ENCODE measurements around the gene PLPP1.
"Not testable (repeated sequence)": the region's sequence is repeated elsewhere in the genome, so short reads cannot be mapped to it uniquely, and the experiment has no call there.

Gene PLPP1

DNA sequence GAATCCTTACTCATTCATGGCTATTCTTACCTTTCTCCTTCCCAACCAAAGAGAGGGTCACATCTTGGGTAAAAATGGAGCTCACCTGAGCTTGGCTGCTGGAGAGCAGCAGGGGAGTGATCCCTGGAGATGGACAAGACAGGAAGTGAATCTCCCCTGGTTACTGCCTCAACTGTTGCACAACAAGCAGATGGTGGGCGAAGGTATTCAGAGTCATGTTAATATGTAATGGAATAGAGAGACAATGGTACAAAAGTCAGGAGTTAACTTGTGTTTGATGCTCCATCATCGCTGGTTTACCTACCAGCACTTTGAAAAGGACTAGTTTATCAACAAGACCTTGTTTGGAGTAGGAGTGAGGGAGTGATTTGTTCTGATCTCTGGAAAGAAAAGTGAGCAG is 13.0 kb upstream of the PLPP1 start:
- in situ Hi-C loops (cut with MboI; ENCODE audit: low sequenced_read_pairs) = no loop called here

DNA sequence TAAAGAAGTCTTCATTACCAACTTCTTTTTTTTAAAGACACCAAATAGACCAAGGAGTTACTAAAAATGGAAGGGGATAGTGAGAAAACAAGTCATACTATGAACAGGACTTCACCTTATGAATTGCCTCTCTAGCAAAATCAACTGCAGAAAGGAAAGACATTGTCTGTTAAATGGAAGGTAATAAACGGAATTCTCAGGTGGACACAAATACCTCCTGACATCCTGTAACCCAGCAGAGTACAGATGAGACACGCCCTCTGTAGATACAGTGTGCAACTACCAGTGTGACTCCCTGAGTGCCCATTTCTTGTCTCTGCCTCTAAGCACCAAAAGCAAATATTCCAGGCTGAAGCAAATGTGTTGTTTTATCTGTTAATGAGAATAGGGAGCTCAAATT is 12.2 kb upstream of the PLPP1 start:
- in situ Hi-C loops (cut with MboI; ENCODE audit: low sequenced_read_pairs) = no loop called here

- in situ Hi-C loops (cut with MboI; ENCODE audit: low sequenced_read_pairs) = no loop called here
Observed at GRCh38 chr5:55544341-55544740, 9.6 kb upstream of the PLPP1 start.

- in situ Hi-C loops (cut with MboI; ENCODE audit: low sequenced_read_pairs) = no loop called here
Observed at GRCh38 chr5:55541056-55541635, 6.4 kb upstream of the PLPP1 start.

DNA sequence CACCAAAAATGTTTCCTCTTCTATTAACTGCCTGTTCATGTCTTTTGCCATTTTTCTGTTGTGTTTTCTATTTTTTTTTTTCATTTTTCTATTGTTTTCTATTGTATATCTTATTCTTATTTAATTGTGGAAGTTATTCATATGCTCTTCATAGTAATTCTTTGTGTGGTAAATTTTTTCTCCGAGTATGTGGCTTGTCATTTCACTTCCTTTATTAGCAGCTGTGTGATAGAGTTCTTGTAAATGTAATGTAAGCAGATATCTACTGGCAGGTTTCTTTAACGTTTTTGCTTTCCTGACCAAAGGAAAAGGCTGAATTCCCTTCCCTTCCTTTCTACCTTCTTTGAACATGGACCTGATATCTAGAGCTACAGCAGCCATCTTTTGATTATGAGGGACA is 5.8 kb upstream of the PLPP1 start:
- in situ Hi-C loops (cut with MboI; ENCODE audit: low sequenced_read_pairs) = no loop called here

GRCh38 chr5:55540024-55540423 is 5.3 kb upstream of the PLPP1 start:
- in situ Hi-C loops (cut with MboI; ENCODE audit: low sequenced_read_pairs) = no loop called here

DNA sequence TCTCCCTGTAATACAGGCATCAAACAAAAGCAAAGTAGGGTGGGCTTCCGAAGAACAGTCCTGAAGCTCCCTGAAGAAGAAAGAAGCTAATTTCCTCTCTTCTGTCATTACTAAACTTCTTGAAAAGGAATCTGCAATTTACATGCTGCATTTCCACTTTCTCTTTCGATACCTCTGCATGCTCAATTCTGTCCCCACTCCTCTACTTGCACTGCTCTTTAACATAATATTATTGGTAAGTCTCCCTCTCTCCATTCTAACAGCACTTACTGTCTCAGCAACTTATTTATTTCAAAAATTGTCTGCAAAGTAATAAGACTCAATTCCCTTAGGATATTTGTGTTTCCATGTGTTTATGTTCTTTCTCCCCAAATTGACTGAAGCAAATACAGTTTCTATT is 3.9 kb upstream of the PLPP1 start:
- in situ Hi-C loops (cut with MboI; ENCODE audit: low sequenced_read_pairs) = no loop called here

DNA sequence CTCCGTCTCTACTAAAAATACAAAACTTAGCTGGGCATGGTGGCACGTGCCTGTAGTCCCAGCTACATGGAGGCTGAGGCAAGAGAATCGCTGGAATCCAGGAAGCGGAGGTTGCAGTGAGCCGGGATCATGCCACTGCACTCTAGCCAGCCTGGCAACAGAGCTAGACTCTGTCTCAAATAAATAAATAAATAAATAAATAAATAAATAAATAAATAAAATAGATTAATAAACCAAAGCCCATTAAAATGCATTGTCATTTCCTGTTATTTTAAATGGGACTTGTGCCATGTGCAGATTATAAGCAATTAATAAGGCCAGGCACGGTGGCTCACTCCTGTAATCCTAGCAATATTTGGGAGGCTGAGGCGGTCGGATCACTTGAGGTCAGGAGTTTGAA is 2.6 kb upstream of the PLPP1 start:
- in situ Hi-C loops (cut with MboI; ENCODE audit: low sequenced_read_pairs) = not testable (repeated sequence)

DNA sequence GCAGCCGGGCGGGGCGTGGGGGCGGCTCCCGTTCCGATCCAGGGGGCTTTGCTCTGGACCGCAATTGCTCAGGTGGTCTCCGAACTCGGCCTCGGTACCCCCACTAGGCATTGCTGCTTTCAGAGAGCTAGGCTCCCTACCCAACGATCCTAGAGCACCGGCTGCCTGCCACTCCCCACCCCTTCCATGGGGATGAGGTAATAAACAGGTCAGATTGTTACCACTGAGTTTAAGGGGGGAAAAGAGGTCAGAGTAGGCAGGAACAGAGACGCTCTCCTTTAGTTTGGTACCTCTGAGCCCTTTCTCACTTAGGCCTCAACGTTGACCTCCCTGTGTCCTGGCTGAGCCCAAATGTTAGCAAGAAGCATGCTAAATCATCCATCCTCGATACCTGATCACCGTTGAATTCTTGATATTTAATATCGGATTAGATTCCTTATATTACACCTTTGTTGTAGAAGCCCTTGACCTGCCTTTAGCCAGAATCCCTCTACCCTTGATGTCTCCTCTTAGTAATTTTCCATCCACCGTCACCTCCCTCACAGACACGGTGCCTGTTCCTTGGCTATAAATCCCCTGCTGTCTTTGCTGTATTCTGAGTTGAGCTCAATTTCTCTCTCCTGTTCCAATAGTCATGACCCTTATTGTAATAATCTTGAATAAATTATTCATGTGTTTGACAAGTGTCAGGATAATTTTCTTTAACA is 588 bp upstream of the PLPP1 start:
- in situ Hi-C loops (cut with MboI; ENCODE audit: low sequenced_read_pairs) = no loop called here

DNA sequence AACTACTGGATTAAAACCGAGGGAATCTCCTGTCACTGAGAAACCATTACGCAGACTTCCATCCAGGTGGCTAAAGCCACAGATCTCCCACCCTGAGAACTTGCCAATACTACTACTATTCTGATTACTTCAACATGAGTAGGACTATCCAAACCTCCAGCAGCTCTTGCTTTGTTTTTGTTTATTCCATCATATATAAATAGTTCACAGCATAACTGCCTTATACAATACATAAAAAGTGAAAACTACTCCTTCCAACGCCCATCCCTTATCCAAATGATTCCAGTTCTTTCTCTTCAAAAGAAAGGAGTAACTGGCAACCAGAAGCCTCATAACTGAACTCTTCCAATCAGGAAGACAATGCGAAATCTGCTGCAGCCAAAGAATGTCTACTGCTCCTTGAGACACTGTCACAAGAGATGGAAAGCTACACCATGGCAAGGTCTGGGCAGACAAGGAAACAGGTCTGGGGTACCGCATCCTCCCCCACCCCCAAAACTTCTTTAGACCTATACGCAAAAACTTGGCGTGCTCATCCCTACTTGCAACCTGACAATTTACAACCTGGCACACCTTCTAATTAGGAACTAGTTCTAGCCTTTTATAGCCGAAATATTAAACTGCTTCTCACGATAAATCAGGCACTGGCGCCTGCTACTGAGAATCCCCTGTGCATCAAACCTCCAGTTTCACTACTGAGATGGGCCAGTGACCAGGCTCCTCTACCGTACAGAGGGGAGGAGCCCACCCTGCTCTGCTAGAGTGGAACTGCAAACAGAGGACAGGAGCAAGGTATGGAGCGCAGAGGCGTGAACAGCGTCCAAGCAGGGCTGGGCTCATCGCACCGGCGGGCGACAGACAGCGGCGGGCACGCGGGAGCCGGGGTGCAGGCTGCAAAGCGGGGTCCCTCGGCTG is 986 bp downstream of the PLPP1 start:
- in situ Hi-C loops (cut with MboI; ENCODE audit: low sequenced_read_pairs) = no loop called here

DNA sequence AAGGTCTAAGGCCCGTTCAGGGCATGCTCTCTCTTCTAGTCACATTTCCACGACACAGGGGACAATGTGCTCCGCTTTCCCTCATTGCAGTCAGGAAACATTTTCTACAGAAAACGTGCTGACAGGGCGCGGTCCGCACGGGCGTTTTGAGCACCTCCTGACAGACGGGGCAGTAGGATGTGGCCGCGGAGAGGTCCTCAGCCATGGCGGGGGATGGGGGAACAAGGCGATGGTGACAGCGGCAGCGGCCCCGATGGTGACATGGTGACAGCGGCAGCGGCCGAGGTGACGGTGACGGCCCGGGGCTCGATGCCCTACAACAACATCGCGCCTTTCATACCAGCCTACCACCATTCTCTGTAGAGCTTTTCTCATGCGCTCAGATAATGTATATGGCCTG is 4.1 kb downstream of the PLPP1 start:
- in situ Hi-C loops (cut with MboI; ENCODE audit: low sequenced_read_pairs) = no loop called here

DNA sequence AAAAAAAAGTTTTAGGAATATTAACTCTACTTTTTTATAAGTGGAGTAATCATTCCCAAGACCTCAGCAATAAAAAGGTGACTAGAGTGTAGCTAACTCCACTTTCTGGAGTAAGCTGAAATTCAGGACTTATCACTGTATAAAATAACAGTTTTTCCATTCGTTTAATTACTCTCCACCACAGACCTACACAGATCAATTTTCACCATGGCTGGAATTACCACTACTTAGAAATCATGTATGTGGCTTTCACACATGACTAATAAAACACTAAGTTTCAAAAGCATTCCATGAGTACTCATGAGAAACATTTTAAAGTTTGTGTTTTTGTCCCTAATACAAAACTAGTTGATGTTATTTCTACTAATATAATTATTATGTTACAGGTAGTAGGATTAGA is 9.9 kb downstream of the PLPP1 start:
- in situ Hi-C loops (cut with MboI; ENCODE audit: low sequenced_read_pairs) = no loop called here

- in situ Hi-C loops (cut with MboI; ENCODE audit: low sequenced_read_pairs) = no loop called here
Observed at GRCh38 chr5:55523293-55523692, 11.5 kb downstream of the PLPP1 start.

GRCh38 chr5:55521881-55522280 is 12.9 kb downstream of the PLPP1 start:
- in situ Hi-C loops (cut with MboI; ENCODE audit: low sequenced_read_pairs) = no loop called here

DNA sequence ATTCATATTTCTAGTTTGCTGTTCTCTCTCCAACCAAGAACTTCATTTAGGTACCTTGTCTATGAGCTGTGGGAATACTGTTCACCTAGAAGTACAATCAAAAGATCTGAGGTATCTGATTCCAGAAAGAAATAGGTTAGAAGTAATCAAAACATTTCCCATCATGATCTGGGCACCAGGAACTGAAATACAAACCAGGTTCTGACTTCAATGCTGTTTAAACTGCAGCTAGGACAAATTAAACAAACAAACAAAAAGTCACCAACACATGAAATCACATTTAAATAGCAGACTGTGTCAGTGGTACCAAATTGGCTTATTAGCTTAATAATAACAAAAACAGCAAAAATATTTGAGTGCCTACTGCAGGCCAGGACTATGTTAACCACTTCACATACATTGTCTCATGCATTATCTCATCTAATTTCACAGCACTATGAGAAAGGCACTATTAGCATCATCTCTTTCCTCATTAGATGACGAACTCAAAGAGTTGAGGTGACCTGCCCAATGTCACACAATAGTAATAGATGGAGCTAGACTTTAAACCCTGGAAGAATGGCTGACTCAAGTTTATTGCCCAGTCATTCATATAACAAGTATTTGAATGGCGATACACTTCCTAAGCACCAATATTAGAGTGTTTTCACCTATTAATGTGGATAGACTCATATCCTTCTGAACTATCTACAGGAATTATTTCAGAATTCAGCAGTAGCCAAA is 14.5 kb downstream of the PLPP1 start:
- in situ Hi-C loops (cut with MboI; ENCODE audit: low sequenced_read_pairs) = no loop called here

- in situ Hi-C loops (cut with MboI; ENCODE audit: low sequenced_read_pairs) = no loop called here
Observed at GRCh38 chr5:55518831-55519390, 15.9 kb downstream of the PLPP1 start.

DNA sequence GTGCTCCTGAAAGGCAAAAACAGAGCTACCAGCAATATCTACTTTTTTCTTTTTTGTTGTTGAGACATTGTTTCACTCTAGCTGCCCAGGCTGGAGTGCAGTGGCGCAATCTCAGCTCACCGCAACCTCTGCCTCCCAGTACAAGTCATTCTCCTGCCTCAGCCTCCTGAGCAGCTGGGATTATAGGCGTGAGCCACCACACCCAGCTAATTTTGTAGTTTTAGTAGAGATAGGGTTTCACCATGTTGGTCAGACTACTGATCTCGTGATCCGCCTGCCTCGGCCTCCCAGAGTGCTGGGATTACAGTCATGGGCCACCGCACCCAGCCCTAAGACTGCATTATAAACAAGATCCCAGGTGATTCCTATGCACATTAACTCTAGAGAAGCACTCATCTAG is 17.0 kb downstream of the PLPP1 start:
- in situ Hi-C loops (cut with MboI; ENCODE audit: low sequenced_read_pairs) = no loop called here

- in situ Hi-C loops (cut with MboI; ENCODE audit: low sequenced_read_pairs) = no loop called here
Observed at GRCh38 chr5:55511010-55511409, 23.8 kb downstream of the PLPP1 start.

DNA sequence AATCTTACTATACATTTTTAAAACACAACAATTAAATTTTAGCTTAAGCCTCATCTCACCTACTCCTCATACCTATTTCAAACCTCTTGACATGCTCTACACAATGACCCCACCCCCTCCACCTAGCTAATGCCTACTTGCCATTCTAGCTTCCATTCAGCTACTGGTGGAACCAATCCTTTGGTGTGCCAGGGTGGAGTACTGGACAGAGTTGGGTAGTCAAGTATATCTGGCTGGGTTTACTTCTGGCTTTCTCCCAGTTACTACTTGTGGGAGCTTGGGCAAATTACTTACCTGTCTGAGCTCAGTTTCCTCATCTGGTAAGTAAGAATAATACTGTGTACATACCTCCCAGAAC is 24.3 kb downstream of the PLPP1 start:
- in situ Hi-C loops (cut with MboI; ENCODE audit: low sequenced_read_pairs) = no loop called here

GRCh38 chr5:55509796-55510522 is 24.8 kb downstream of the PLPP1 start:
- in situ Hi-C loops (cut with MboI; ENCODE audit: low sequenced_read_pairs) = no loop called here
